ENCODE data around the gene SYT12. TPM values are rescaled to one million over a fixed set of nuclear protein-coding genes. Genes with fewer than 3 reads are reported as not detected.

Gene SYT12
- total and polyA plus RNA-seq, 2 of the 8 experiments (the other 6 are each of a cell fraction or from before 2014, with no cell fraction given), result 1.4 to 3.3 TPM

- CTCF ChIA-PET (ENCODE audit: partially characterized antibody), result interaction anchor here (0.6 to 5.9 kb wide), 48 partner anchors 8 to 408 kb away, joined by 3 to 74 read pairs (median 6); partner anchors contain the start of genes PC, RCE1 and SYT12
- no peak for FAIRE-seq
- H3K4me1 ChIP-seq (replicated peaks in 1 of 4; ENCODE audit: control insufficient read depth in 3 of 4, insufficient read depth in 4 of 4, low read length in 3 of 4), result peaks cover 0 to 3% (median 0%) of the 10 kb centered on the region in 4 experiments; a peak in 1 of 7 replicates
- H3K9ac ChIP-seq (replicated peaks in 1 of 4; ENCODE audit: extremely low read depth in 1 of 4, low read depth in 3 of 4, low read length in 3 of 4), result no peak overlapping the region
- H2BK20ac ChIP-seq (ENCODE audit: low read length), result no peak overlapping the region; the same call in 1 of the 2 replicates
- no peak overlapping the region for H3K14ac ChIP-seq (ENCODE audit: insufficient read length)
- no peak overlapping the region for H3K56ac ChIP-seq (replicated peaks; ENCODE audit: insufficient read length, low read depth, low read length)
- no peaks in the 10 kb centered on the region; a peak in 1 of 4 replicates for H3K9me3 ChIP-seq (ENCODE audit: insufficient read depth in 2 of 2, low read depth in 1 of 2, low read length in 1 of 2)
- H3K79me2 ChIP-seq (ENCODE audit: control insufficient read depth in 1 of 2, insufficient read depth in 2 of 2, low read length in 2 of 2), result no peaks in the 10 kb centered on the region
- H3K4me3 ChIP-seq (ENCODE audit: extremely low read depth in 1 of 4, insufficient read depth in 2 of 4, low read depth in 3 of 4, low read length in 4 of 4), result no peak overlapping the region
- no peak overlapping the region for H3K23ac ChIP-seq (ENCODE audit: insufficient read length)
- H2AK5ac ChIP-seq (ENCODE audit: low read depth, low read length), result no peak overlapping the region
- H3K4ac ChIP-seq (replicated peaks; ENCODE audit: insufficient read length, low read depth, low read length), result no peak overlapping the region
- no peak overlapping the region for H2AFZ ChIP-seq (ENCODE audit: low read length)
- no peaks in the 10 kb centered on the region for H3K79me1 ChIP-seq (ENCODE audit: low read depth, low read length)
- no peaks in the 10 kb centered on the region for H3K27me3 ChIP-seq (replicated peaks in 1 of 4; ENCODE audit: control insufficient read depth in 3 of 4, extremely low read depth in 1 of 4, insufficient read depth in 3 of 4, low read length in 3 of 4)
- POLR2A ChIA-PET (ENCODE audit: partially characterized antibody), result interaction anchor here (0.6 to 4.6 kb wide), 9 partner anchors 8 to 132 kb away, joined by 3 to 18 read pairs (median 4); partner anchors contain the start of gene RCE1
- H2BK15ac ChIP-seq (ENCODE audit: low read length), result no peak overlapping the region; the same call in 1 of the 2 replicates
- no peak overlapping the region; the same call in 1 of the 2 replicates for H3K18ac ChIP-seq (ENCODE audit: extremely low read depth, low read length)
- H3K4me2 ChIP-seq (ENCODE audit: insufficient read depth in 1 of 2, low read depth in 2 of 2, low read length in 2 of 2), result no peak overlapping the region
- 0 out of 2 replicates have a peak overlapping the region, but pooled peaks have one; percentile 35 for H2BK5ac ChIP-seq (ENCODE audit: low read depth, low read length)
- WGBS, 2 experiments (ENCODE audit: extremely low coverage in 1 of 2, insufficient coverage in 1 of 2, insufficient read length in 1 of 2, insufficient replicate concordance in 2 of 2, low coverage in 1 of 2, low lambda C conversion rate in 2 of 2, missing lambda C conversion rate in 1 of 2), result 58% methylated on average over 9 of the region's 9 CpGs; no CpG with 5 or more reads in 1 of the 2 experiments
- peak overlapping the region; percentile 38 for H4K91ac ChIP-seq (replicated peaks; ENCODE audit: insufficient read length, low read length)
- no peak overlapping the region for H4K5ac ChIP-seq (ENCODE audit: insufficient read length, low read depth, low read length)
- no peak overlapping the region for H2BK120ac ChIP-seq (replicated peaks; ENCODE audit: low read depth, low read length)
- H4K20me1 ChIP-seq (replicated peaks in 1 of 2; ENCODE audit: control insufficient read depth in 1 of 2, insufficient read depth in 2 of 2, low read length in 2 of 2), result no peaks in the 10 kb centered on the region
- no peak overlapping the region for H4K8ac ChIP-seq (ENCODE audit: extremely low read depth, insufficient read depth, low read length)
- H3K27ac ChIP-seq (ENCODE audit: low read depth, low read length), result no peak overlapping the region
- no peaks in the 10 kb centered on the region for H3K36me3 ChIP-seq (ENCODE audit: control insufficient read depth in 2 of 4, insufficient read depth in 4 of 4, low read length in 3 of 4)
- H3K23me2 ChIP-seq (ENCODE audit: low read depth, low read length), result no peaks in the 10 kb centered on the region
- no peak overlapping the region; the same call in 1 of the 2 replicates for H2BK12ac ChIP-seq (ENCODE audit: low read depth, low read length)
- DNase-seq (ENCODE audit: low read depth in 1 of 2, low spot score in 2 of 2), result peak; percentile 67 to 95
- TF ChIP-seq MAX (IDR thresholded peaks at IDR 0.05) (peak; percentile 41), EP300 (IDR thresholded peaks at IDR 0.05; ENCODE audit: borderline replicate concordance in 1 of 2, low read depth in 2 of 2, low read length in 2 of 2) (no peak), KDM4A (IDR thresholded peaks at IDR 0.05; ENCODE audit: low read depth, low read length, severe bottlenecking) (no peak), CREB1 (IDR thresholded peaks at IDR 0.05) (0 out of 2 replicates have a peak, but pooled peaks have one; percentile 17), JUND (IDR thresholded peaks at IDR 0.05; ENCODE audit: low read length) (no peak), SIX5 (IDR thresholded peaks at IDR 0.05; ENCODE audit: low read depth, low read length) (no peak), E2F6 (IDR thresholded peaks at IDR 0.05) (peak; percentile 43; the same call in 1 of the 2 replicates), RAD21 (IDR thresholded peaks at IDR 0.05 in 1 of 2, conservative IDR thresholded peaks at IDR 0.05 in 1 of 2; ENCODE audit: low read depth in 2 of 2, low read length in 2 of 2) (peak; percentile 88 to 93), USF2 (IDR thresholded peaks at IDR 0.05; ENCODE audit: low read length) (no peak), NRF1 (IDR thresholded peaks at IDR 0.05; ENCODE audit: low read depth, low read length) (no peak), TBP (IDR thresholded peaks at IDR 0.05; ENCODE audit: low read depth, low read length) (no peak)
Observed at GRCh38 chr11:66976028-66976467, 46.9 kb upstream of the SYT12 start.
